Measurements from ENCODE around the gene U2SURP. TPM values are rescaled to one million over a fixed set of nuclear protein-coding genes. Genes with fewer than 3 reads are reported as not detected.
A peak's percentile ranks its signal among the peaks of the same experiment; 100 is the strongest.

Gene U2SURP
- total and polyA plus RNA-seq, 2 donors (not counting 1 experiment from before 2014, with no cell fraction given), result 15.1 to 138 TPM

DNA sequence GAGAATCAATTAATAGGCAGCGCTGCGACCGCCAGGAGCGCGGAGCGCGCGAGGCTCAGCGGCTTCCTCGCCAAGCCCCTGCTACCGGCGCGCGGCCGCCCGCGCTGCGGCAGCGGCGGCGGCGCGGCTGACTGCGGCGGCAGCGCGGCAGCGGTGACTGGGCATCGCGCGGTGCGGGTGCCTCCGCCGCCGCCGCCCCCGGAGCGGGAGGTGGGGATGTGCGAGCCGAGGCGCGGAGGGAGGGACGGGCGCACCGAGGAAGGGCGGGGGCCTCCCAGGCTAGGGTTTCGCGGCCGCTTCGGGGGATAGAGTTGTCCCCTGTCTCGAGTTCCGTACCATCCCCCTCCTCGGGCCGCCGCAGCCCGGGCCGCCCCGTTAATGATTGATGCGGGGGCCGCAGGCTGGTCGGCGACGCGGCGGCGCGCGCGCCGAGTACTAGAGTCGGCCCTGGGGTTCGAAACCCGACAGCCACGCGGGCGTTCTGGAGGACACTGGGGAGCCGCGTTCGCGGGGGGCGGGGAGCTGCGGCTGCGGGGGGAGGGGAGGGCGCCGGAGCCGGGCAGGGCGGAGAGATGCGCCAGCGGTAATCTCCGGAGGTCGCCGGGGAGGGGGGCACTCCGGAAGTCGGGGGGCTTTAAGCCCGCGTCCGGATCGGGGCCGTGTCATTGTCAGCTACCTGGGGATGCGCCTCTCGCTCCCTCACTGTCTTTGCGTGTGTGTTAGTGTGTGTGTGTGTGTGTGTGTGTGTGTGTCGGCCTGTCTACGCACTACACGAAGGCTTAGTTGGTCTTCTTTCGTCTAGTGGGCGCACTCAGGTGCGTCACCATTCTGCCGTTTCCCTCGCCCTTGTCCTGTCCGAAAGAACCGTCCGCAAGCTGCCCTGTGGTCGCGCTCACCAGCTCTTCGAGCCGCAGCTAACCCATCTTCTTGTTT lies 37.6 kb upstream of the U2SURP start, which contains the start of gene PAQR9:
TSS of gene PAQR9 (minus strand) at position 159 of the 933 bp plus-strand sequence. CDS start 338 bp downstream, outside the sequence.
- CTCF ChIA-PET, result interaction anchor here (0.9 kb wide), 1 partner anchor 23 kb away, joined by 3 read pairs; no protein-coding TSS in a partner anchor
- Histone ChIP-seq H3K36me3 (replicated peaks in 1 of 2; ENCODE audit: control extremely low read depth in 1 of 2, control insufficient read depth in 1 of 2, extremely low read depth in 1 of 2, insufficient read depth in 2 of 2, low read length in 1 of 2) (no peaks in the 10 kb centered on the region), H3K27me3 (replicated peaks in 1 of 4; ENCODE audit: control extremely low read depth in 1 of 4, control insufficient read depth in 3 of 4, insufficient read depth in 4 of 4, low read length in 3 of 4) (peaks cover 0 to 33% (median 29%) of the 10 kb centered on the region in 4 experiments), H3K79me2 (ENCODE audit: control insufficient read depth, insufficient read depth, low read length) (no peaks in the 10 kb centered on the region), H4K20me1 (ENCODE audit: control insufficient read depth, insufficient read depth, low read length, poor library complexity, severe bottlenecking) (no peaks in the 10 kb centered on the region), H3K4me2 (replicated peaks; ENCODE audit: low read depth, low read length, poor library complexity, severe bottlenecking) (peak within 1 kb of the TSS; percentile 76), H3K4me1 (ENCODE audit: control insufficient read depth in 2 of 2, insufficient read depth in 2 of 2, low read length in 2 of 2) (peaks cover 8 to 10% of the 10 kb centered on the region in 2 donors), H3K9me3 (ENCODE audit: control extremely low read depth in 1 of 3, control insufficient read depth in 2 of 3, insufficient read depth in 1 of 3, low read length in 2 of 3) (peaks cover 0 to 10% (median 0%) of the 10 kb centered on the region in 3 donors), H2AFZ (ENCODE audit: insufficient read depth, low read depth, low read length, poor library complexity, severe bottlenecking) (peak within 1 kb of the TSS; percentile 51), H3K9ac (ENCODE audit: low read length) (peak within 1 kb of the TSS; percentile 48), H3K4me3 (ENCODE audit: control extremely low read depth in 1 of 5, extremely low read depth in 1 of 5, insufficient read depth in 1 of 5, low read depth in 2 of 5, low read length in 4 of 5) (peak within 1 kb of the TSS in 3 of 5 experiments; percentile 30 to 52 (median 47)), H3K27ac (ENCODE audit: low read length in 2 of 2) (no peak within 1 kb of the TSS)
- Mint-ChIP-seq H3K27me3 (peaks cover 60% of the 10 kb centered on the region), H3K4me1 (peaks cover 14% of the 10 kb centered on the region), H3K9me3 (ENCODE audit: insufficient read depth) (no peaks in the 10 kb centered on the region), H3K4me3 (peak within 1 kb of the TSS; percentile 88), H3K27ac (no peak within 1 kb of the TSS)
- no peak for ATAC-seq (ENCODE audit: low read depth)
- 6% methylated on average over 110 of the region's 117 CpGs for WGBS (ENCODE audit: insufficient coverage)
- intact Hi-C loops (cut with micrococcal nuclease), result no loop called here
- peak; percentile 32 for DNase-seq
- POLR2A ChIA-PET, result no interaction called here
- TF ChIP-seq, protein P1, sequence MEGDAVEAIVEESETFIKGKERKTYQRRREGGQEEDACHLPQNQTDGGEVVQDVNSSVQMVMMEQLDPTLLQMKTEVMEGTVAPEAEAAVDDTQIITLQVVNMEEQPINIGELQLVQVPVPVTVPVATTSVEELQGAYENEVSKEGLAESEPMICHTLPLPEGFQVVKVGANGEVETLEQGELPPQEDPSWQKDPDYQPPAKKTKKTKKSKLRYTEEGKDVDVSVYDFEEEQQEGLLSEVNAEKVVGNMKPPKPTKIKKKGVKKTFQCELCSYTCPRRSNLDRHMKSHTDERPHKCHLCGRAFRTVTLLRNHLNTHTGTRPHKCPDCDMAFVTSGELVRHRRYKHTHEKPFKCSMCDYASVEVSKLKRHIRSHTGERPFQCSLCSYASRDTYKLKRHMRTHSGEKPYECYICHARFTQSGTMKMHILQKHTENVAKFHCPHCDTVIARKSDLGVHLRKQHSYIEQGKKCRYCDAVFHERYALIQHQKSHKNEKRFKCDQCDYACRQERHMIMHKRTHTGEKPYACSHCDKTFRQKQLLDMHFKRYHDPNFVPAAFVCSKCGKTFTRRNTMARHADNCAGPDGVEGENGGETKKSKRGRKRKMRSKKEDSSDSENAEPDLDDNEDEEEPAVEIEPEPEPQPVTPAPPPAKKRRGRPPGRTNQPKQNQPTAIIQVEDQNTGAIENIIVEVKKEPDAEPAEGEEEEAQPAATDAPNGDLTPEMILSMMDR (IDR thresholded peaks at IDR 0.05), result no peak
- no peak for TF ChIP-seq EZH2 (IDR thresholded peaks at IDR 0.05; ENCODE audit: borderline replicate concordance, insufficient read depth, low read depth, low read length, poor library complexity, severe bottlenecking)

DNA sequence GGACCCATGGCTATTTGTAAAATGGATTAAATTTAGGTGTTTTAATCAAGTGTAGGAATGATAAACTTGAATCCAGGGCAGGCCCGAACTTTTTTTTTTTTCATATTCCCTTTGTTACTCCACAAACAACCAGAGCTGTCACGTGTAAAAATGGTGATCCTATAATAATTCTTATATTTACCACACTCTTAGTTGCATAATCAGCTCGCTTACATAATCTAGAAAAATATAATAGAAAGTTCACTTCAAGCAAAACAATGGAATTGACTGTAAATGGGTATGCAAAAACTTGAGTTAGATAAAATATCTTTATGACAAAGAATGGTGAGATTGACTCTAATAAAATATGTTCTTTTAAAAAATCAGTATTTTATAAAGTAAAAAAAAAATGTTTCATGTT lies 35.8 kb upstream of the U2SURP start:
- H3K9ac ChIP-seq (ENCODE audit: low read length), result no peak overlapping the region
- intact Hi-C loops (cut with micrococcal nuclease), result no loop called here
- H3K4me2 ChIP-seq (replicated peaks; ENCODE audit: low read depth, low read length, poor library complexity, severe bottlenecking), result no peak overlapping the region
- H3K36me3 ChIP-seq (replicated peaks in 1 of 2; ENCODE audit: control extremely low read depth in 1 of 2, control insufficient read depth in 1 of 2, extremely low read depth in 1 of 2, insufficient read depth in 2 of 2, low read length in 1 of 2), result no peaks in the 10 kb centered on the region
- peaks cover 0 to 10% (median 0%) of the 10 kb centered on the region in 3 donors for H3K9me3 ChIP-seq (ENCODE audit: control extremely low read depth in 1 of 3, control insufficient read depth in 2 of 3, insufficient read depth in 1 of 3, low read length in 2 of 3)
- H3K27me3 ChIP-seq (replicated peaks in 1 of 4; ENCODE audit: control extremely low read depth in 1 of 4, control insufficient read depth in 3 of 4, insufficient read depth in 4 of 4, low read length in 3 of 4), result peaks cover 0 to 41% (median 27%) of the 10 kb centered on the region in 4 experiments
- ATAC-seq (ENCODE audit: low read depth), result no peak
- no peak overlapping the region for H3K4me3 ChIP-seq (ENCODE audit: control extremely low read depth in 1 of 5, extremely low read depth in 1 of 5, insufficient read depth in 1 of 5, low read depth in 2 of 5, low read length in 4 of 5)
- H3K27me3 Mint-ChIP-seq, result peaks cover 51% of the 10 kb centered on the region
- peaks cover 8 to 10% of the 10 kb centered on the region in 2 donors for H3K4me1 ChIP-seq (ENCODE audit: control insufficient read depth in 2 of 2, insufficient read depth in 2 of 2, low read length in 2 of 2)
- no peak overlapping the region for H3K4me3 Mint-ChIP-seq
- H3K9me3 Mint-ChIP-seq (ENCODE audit: insufficient read depth), result no peaks in the 10 kb centered on the region
- CTCF ChIA-PET, result interaction anchor here (0.7 kb wide), 1 partner anchor 724 kb away, joined by 4 read pairs; no protein-coding TSS in a partner anchor
- DNase-seq, result no peak
- POLR2A ChIA-PET, result no interaction called here
- no peaks in the 10 kb centered on the region for H4K20me1 ChIP-seq (ENCODE audit: control insufficient read depth, insufficient read depth, low read length, poor library complexity, severe bottlenecking)
- no peak overlapping the region for H3K27ac ChIP-seq (ENCODE audit: low read length in 2 of 2)
- TF ChIP-seq EZH2 (IDR thresholded peaks at IDR 0.05; ENCODE audit: borderline replicate concordance, insufficient read depth, low read depth, low read length, poor library complexity, severe bottlenecking), result no peak
- TF ChIP-seq, protein P1 (IDR thresholded peaks at IDR 0.05), result no peak
- no peak overlapping the region for H3K27ac Mint-ChIP-seq
- no peak overlapping the region for H2AFZ ChIP-seq (ENCODE audit: insufficient read depth, low read depth, low read length, poor library complexity, severe bottlenecking)
- no peaks in the 10 kb centered on the region for H3K79me2 ChIP-seq (ENCODE audit: control insufficient read depth, insufficient read depth, low read length)
- no CpG with 5 or more reads among the region's 3 CpGs for WGBS (ENCODE audit: insufficient coverage)
- peaks cover 14% of the 10 kb centered on the region for H3K4me1 Mint-ChIP-seq
